Measurements from ENCODE around the gene BRD2.

BRD2 gene

DNA sequence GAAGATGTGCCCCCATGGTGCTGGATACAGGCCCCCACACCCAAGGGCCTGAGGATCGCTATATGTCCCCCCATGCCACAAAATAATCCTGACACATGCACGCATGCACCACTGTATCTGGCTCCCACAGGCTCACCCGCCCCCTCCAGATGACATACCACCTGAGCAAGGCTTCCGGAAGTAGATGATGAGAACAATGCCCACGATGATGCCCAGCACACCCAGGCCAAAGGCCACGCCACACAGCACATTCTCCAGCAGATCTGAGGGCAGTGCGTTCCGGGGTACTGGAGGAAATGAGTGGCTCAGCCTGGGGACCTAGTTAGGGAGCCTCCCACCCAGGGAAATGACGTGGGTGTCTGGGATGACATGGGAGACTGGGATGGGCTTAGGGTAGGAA, 19.3 kb upstream of the BRD2 start:
- no peak for DNase-seq (ENCODE audit: low read depth, low spot score)

DNA sequence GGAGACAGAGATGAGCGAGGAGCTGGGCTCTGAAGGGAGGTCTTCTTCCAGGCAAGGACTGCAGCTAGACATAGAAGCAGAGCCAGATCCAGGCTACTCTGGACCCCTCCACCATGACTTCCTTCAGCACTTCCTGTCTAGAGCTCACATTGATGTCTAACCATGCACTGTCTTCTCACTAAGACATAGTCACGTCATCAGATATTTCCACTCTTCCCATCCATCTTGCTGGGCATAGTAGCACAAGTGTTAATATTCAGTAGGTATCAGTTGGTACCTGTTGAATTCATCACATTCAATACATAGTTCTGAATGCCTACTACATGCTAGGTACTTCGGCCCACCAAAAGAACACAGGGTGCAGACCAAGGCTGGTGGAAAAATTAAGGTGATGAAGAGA, 18.4 kb upstream of the BRD2 start:
- no peak for DNase-seq (ENCODE audit: low read depth, low spot score)

DNA sequence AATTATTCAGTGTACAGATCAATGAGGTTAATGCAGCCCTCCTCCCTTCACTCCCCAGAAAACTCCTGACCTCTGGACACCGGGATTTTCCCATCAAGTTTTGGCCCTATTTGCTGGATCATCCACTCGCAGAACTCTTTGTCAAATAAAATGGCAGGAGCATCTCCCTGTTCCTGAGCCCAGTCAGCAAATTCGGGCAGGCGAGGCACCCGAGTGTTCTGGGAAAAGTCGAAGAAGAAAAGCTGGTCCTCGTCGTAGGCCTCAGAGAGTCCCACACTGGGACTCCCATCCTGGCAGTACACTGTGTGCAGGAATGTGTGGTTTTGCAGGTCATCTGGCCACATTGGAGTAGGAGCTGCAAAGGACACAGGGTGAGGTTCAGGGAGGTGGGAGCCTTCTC, 17.9 kb upstream of the BRD2 start:
- no peak for DNase-seq (ENCODE audit: low read depth, low spot score)

DNA sequence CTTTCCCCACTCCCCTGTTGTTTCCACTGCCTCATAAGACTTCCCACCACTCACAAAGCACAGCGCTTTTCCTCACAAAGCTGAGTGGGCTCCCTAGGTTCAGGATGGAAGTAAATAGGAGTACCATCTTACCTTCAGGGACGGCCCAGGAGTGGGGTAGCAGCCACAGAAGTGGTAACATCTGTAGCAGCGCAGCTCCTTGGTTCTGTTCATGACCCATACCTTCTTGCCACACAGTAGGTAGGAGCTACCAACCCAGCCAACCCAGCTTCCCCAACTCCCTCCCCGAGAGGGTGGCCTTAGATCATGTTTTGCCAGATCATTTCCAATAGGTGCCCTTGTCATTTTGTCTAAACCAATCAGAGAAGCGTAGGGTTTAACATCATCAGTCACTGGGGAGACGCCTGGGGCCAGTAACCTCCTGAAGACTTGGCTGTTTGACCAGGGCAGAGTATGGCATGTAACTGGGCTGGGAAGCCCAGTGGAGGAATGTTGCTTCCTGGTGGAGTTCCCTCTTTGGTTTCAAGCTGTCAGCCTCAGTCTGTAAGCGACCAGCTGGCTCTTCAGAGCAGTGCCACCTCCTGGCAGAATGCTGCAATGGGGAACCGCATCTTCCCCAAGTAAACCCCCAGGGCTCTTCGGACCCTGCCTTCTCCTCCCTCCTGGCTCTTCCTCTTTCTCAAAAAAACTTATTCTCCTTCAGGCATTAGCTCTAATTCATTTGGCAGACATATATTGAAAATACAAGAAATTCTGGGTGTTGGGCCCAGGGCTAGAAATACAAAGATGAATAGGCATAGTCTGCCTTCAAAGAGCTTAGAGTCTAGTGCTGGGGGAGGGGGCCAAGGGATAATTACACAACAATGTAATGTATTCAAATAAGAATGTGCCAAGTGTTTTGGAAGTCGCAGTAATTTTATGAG, 15.3 kb upstream of the BRD2 start, which contains the start of gene HLA-DMA:
Gene HLA-DMA, minus strand, starts transcription at position 281 of the 923 bp plus-strand sequence. Its CDS starts 61 bp downstream, at position 220.
- peak; percentile 97 for DNase-seq (ENCODE audit: low read depth, low spot score)

DNA sequence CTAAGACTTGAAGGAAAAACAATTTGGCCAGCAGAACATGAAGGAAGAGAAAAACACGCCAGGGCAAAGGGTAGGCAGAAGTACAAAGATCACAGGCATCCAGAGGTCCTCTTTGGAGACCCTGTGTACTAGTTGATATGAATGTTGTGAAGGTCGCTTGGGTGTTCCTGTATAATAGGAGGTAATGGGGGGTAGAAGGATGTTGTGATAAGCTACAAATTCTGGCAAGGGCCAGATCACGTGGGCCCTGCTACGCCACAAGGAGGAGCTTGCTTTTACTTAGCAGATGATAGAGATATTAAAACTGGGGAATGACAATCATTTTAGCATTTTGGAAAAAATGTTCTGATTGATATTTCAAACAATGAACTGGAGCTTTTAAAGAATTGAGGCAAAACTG, 14.6 kb upstream of the BRD2 start:
- no peak for DNase-seq (ENCODE audit: low read depth, low spot score)

DNA sequence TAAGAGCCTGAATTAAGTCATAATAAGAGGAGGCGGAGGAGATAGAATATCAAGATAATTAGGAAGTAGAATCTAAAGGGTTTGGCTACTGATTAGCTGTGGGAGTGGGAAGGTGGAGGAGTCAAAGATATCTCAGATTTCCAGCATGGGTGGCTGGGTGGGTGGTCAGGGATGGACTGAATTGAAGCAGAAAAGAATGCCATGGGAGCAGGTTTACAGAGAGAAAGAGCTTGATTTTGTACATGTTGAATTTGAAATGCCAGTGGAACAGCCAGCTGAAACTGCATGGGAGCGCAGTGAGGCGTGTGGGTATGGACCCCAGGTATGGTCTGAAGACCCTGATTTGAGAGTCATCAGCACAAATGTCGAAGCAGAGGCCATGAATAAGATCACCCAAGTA, 14.1 kb upstream of the BRD2 start:
- no peak for DNase-seq (ENCODE audit: low read depth, low spot score)

DNA sequence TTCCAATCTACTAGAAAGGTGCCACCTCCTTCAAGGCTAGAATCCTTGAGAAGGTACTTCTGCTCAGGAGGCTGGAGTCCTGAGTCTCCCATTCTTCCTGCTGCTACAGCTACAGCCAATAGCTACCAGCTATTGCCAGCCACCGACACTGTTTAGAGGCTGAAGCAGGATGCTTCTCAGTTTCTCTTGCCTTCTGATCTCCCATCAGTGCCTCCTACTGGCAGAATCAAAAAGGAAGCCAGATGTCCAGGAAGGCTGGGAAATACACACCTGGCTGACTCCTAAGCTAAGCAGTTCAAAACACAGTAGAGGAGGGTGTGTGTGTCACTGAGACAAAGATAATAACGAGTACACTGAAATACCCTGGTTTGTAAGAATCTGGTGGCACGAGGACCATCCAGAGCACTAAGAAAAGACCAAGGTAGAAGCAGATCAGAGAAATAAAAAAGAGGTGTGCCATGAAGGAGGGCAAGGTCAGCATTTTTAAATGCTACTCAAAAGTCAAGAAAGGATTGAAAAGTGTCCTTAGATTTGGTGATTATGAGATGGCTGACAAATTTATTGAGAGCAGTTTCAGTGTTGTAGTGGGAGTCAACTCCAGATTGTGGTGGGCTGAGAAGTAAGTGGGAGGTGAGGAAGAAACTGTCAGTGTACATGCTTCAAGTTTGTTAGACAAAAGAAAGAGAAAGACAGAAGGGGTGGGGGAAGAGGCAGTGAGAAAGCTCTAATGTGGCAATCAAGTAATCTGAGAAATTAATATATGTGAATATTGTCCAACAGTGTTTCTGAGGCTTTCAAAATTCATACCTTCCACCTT, 13.2 kb upstream of the BRD2 start:
- DNase-seq (ENCODE audit: low read depth, low spot score) = no peak

DNA sequence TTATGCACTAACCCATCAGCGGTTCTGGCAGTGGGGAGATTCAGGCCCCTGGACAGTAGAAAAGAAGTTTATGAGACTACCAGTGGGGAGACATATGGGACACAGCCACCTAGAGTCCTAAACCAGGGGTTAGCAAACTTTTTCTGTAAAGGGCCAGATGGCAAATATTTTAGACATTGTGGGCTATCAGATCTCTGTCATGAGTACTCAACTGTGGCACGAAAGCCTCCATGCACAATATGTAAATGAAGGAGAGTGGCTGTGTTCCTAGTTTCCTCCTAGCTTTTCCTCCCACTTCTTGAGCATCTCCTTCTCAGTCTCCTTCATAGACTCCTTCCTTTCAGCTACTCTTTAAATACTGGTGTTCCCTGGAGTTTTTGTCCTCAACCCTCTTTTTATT, 12.2 kb upstream of the BRD2 start:
- DNase-seq (ENCODE audit: low read depth, low spot score) = no peak

DNA sequence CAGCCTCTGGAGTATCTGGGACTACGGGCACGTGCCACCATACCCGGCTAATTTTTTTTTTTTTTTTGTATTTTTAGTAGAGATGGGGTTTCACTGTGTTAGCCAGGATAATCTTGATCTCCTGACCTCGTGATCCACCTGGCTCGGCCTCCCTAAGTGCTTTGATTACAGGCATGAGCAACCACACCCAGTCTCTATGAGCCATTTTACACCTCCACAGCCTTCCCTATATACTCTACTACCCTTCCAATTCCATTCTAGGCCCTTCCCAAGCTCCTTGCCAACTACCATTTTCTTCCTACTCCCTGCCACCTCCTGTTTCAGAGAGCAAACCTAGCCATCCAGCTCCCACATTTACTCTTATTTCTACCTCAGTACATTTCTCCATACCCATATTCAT, 7.8 kb upstream of the BRD2 start:
- DNase-seq (ENCODE audit: low read depth, low spot score) = no peak

DNA sequence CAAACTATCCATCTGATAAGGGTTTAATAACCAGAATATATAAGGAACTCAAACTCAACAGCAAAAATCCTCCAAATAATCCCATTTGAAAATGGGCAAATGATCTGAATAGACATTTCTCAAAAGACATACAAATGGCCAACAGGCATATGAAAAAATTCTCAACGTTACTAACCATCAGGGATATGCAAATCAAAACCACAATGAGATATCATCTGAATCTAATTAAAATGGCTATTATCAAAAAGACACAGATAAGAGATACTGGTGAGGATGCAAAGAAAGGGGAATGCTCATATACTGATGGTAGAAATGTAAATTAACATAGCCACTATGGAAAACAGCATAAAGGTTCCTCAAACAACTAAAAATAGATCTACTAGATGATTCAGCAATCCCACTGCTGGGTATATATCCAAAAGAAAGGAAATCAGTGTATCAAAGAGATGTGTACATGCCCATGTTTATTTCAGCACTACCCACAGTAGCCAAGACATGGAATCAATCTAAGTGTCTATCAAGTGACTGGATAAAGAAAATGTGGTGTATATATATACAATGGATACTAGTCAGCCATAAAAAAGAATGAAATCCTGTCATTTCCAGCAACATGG, 6.1 kb upstream of the BRD2 start:
- DNase-seq (ENCODE audit: low read depth, low spot score) = no peak

DNA sequence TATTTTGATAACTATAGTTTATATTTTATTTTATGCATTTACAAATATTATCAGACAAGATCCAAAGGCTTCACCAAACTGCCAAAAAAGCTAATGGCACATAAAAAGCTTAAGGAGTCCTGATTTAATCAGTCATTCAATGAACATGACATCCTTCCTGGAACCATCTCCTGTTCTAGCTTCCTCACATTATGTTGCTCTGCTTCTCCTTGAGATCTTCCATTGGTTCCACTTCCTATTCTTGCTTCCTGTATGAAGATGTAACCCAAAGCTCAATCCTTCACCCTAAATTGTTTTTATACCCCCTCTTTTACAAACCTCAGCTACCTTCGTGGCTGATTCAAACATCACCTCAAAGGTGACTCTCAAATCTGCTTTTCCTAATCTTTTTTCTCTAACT, 4.5 kb upstream of the BRD2 start:
- DNase-seq (ENCODE audit: low read depth, low spot score) = no peak

DNA sequence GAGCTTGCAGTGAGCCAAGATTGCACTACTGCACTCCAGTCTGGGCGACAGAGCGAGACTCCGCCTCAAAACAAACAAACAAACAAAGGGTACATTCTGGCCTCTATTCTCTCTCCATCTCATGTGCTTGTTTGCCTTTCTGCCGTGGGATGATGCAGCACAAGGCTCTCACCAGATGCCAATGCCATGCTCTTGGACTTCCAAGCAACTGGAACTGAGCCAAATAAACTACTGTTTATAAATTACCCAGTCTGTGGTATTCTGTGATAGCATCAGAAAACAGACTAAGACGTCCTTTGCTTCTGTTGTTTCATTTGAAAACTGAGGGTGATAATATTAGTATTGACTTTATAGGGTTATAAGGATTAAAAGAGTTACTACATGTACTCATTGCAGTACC, 3.6 kb upstream of the BRD2 start:
- no peak for DNase-seq (ENCODE audit: low read depth, low spot score)

DNA sequence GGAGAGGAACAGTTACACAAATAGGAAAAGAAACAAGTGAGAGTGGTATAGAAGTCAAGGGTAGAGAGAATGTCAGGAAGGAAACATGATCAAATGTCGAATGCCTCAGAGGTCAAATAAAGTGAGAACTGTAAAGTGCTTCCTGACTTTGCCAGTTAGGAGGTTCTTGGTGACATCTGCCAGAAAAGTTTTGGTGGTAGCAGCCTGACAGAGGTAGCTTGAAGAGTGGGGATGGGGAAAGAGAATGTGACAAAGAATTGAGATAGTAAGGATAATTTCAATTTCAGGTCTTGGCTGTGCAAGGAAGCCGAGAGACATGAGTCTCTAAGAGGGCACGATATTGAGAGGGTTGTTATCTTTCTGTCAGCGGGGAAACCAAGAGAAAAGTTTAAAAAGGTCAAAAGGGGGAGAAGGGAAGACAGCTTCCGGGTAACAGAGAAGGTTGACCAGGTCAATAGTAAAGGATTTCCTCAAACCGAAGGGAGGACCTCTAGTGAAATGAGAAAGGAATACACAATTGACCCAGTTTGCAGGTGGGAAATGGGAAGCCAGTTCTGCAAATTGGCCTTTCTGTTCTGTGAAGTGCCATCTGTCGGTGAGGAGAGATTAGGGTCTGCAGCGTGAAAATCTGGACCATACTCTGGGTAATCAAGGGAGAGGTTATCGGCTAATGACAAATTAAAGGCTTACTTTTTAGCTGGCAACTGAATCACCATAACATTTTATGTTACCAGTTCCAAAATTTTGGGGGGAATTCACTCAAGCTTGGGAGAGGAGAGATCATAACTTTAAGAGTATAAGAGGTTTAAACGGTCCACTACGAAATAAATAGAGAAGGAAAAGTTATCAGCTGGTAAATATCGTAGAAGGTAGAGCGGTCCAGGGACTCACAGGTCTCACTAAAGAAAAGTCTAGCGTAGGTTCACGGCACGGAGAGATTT, 973 bp upstream of the BRD2 start:
- DNase-seq (ENCODE audit: low read depth, low spot score) = peak; percentile 49

DNA sequence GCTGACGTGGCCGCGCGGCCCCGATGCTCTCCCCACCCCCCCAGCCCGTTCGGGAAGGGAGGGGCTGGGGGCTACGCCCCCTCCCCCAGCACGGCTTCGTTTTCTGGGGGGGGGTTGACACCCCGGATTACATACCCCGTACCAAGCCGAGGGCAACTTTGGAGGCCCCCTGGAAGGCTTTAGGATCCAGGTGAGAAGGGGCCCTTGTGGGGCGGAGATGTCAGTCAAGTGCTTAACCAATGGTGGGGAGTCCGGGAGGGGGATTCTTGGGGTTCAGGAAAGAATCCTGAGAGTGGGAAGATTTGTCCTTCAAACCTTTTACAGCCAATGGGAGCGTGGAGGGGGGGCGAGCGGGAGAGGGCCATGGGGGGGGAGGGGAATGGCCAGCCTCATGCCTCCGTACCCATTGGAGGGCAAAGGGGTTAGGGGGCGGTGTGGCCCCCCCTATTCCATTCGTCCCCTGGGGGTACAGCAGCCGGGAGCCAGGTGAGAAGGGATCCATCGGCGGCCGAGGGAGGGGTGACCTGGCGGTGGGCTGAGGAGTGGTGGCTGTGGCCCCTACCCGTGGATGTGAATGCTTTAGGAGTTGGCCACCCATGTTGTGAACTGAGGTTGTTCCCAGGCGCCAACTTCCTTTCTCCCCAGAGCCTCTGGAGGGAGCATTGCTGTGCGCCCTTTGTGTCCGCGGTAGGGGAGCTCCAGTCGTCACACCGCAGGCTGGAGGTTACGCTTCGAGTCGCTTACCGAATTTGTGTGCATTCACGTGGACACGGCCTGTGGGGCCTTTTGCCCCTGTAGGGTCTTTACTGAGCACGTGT, 682 bp downstream of the BRD2 start:
- peak; percentile 87 for DNase-seq (ENCODE audit: low read depth, low spot score)

DNA sequence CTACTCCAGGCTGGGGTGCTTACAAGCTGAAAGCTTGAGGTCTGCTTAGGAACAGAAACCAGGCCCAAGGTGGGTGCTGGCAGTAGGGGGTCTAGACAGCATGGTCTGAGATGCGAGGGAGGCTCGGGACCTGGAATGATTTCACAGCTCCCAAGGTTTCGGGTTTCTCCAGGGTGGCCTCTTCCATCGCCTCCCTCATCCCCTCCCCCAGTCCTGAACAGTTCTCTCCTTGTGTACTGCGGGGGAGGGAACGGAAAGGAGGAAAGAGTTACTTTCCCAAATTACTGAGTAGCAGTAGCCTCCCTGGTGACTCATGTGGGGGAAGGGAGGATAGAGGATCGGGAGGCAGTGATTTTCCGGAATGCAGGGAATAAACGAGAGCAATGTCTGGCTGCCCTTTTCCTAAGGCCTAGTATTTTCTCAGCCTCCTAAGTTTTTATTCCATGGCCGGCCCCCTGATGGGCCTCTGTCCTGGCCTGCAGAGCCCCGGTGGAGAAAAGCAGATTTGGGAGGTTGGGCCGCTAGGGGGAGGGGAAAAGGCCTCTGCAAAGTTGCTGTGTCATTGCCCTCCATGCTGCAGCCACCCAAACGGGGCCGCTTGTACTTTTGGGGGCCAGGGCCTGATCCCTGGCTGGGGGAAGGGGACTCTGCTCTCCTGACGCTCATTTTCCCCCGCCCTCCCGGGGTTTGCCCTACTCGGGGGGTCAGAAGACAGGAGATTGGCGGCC, 1.5 kb downstream of the BRD2 start:
- DNase-seq (ENCODE audit: low read depth, low spot score) = peak; percentile 91

DNA sequence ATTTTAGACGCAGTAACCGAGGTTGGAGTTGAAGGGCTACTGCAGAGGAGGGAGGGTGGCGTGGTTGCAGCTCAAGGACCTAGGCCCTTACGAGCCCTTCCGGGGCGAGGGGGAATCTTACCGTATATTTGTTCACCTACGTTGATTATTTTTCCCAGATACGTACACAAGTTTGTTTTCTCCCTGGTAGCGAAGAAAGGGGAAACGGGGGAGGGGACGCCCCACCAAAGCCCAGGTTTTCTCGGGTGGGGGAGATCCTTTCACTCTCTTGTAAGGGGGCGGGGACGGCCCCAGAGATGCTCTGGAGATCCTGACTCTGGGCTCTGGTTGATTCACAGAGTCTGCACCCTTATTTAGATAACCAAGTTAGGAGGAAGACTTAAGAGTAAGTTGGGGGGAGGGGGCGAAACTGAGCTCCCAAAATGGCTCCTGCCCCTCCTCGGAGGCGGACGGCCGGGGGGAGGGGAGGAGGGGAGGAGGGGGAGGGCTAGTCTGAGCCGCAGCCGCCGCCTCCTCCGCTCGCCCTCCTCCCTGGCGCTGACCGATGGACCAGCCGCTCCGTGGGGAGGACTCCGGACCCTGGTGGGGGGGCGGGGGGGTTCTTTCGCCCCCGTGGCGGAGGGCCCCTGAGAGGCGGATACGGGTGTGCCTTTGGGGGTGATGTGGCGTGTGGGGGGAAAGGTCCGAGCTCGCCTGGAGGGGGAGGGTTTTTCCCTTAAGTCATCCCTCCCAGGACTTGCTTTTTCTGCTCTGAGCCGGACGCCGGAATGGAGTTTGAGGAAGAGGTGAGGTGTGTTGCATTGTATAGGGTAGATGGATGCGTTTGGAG, 2.2 kb downstream of the BRD2 start:
- DNase-seq (ENCODE audit: low read depth, low spot score) = peak; percentile 94

DNA sequence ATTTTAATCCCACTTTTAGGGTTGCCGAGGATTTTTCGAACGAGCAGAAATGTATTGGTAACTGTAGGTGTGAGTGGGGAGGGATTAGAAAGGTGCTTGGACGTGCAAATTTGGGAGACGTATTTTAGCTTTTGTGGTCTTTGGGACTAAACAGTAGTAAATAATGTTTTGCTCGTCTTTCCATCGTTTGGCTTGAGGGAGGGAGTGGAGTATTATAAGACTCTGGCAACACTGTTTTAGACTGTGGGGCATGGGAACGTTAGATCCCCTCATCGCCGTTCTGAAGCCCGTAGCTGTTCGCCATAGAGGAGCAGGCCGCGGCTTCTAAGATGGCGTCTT, 2.8 kb downstream of the BRD2 start:
- DNase-seq (ENCODE audit: low read depth, low spot score) = no peak

DNA sequence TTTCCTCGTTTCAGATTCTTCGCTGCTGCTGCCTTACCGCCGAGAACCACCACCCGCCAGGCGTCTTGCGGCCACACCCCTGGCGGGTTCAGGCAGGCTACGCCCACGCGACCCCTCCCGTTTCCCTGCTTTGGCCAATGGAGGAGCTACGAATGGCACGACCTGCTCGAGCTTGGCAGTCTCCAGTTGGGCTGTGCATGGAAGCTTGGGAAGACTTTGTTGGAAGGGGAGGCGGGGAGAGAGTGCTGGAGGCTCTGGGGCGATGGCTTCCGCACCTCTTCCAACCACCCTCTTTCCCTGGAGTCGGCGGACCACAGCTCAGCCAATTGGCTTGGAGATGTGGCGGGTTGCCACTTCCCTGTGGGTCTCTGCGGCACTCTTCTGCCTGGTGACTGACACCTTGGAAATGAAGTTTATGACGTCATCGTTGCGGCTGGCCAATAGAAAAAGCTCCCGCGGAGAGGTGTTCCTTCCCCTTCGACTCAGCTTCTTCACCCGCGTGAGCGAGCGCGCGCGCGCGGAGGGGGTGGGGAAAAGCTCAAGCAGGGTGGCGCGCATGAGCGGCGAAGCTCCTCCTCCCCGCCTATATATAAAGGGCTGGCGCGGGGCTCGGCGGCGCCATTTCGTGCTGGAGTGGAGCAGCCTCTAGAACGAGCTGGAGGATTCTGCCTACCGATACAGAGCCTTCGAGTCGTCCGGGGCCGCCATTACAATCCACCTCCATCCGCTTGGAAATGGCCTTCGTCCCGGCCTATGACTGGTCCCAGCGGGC, 3.4 kb downstream of the BRD2 start:
- peak; percentile 100 for DNase-seq (ENCODE audit: low read depth, low spot score)

All from astrocyte of the hippocampus (primary cell).